ENCODE data around the gene GRAMD1A.
"Not testable (repeated sequence)": the region's sequence is repeated elsewhere in the genome, so short reads cannot be mapped to it uniquely, and the experiment has no call there.

GRAMD1A gene

DNA sequence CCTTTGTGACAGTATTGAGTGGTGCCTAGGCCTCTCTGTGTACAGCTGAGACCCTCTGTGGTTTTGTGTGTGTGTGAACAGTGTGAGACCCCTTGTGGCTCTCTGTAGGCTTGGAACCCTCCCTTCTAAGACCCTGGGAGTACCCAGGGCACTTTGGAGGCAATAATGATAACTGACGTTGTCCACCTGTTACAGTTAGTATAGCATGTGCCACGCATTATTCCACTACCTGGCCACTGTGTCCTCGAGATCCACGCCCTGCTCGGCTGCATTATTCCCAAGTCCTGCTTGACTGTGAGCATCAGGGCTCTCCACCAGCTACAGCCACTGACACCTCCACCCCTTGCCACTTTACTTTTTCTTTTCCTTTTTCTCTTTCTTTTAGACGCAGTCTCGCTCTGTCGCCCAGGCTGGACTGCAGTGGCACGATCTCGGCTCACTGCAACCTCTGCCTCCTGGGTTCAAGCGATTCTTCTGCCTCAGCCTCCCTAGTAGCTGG lies 2.0 kb downstream of the GRAMD1A start:
- TF ChIP-seq EZH2phosphoT487 (IDR thresholded peaks at IDR 0.05; ENCODE audit: borderline replicate concordance): no peak
- TF ChIP-seq, protein P1, sequence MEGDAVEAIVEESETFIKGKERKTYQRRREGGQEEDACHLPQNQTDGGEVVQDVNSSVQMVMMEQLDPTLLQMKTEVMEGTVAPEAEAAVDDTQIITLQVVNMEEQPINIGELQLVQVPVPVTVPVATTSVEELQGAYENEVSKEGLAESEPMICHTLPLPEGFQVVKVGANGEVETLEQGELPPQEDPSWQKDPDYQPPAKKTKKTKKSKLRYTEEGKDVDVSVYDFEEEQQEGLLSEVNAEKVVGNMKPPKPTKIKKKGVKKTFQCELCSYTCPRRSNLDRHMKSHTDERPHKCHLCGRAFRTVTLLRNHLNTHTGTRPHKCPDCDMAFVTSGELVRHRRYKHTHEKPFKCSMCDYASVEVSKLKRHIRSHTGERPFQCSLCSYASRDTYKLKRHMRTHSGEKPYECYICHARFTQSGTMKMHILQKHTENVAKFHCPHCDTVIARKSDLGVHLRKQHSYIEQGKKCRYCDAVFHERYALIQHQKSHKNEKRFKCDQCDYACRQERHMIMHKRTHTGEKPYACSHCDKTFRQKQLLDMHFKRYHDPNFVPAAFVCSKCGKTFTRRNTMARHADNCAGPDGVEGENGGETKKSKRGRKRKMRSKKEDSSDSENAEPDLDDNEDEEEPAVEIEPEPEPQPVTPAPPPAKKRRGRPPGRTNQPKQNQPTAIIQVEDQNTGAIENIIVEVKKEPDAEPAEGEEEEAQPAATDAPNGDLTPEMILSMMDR (conservative IDR thresholded peaks at IDR 0.05; ENCODE audit: low read length): no peak
- H2AFZ ChIP-seq (ENCODE audit: low read length): no peak overlapping the region
- H3F3A ChIP-seq (ENCODE audit: low read depth): 0 out of 2 replicates have a peak, but pooled peaks cover 6% of the 10 kb centered on the region
- H3K9me3 ChIP-seq (ENCODE audit: insufficient read depth, low read depth, low read length): no peaks in the 10 kb centered on the region
- H3K79me2 ChIP-seq (ENCODE audit: insufficient read depth, low read length): peaks cover 77% of the 10 kb centered on the region
- peak overlapping the region; percentile 87 for H3K4me2 ChIP-seq (ENCODE audit: low read depth, low read length, poor library complexity, severe bottlenecking)
- H3K4me3 ChIP-seq (ENCODE audit: low read length, poor library complexity, severe bottlenecking): peak overlapping the region; percentile 79
- H3K27me3 ChIP-seq (ENCODE audit: insufficient read depth, low read length, poor library complexity, severe bottlenecking): no peaks in the 10 kb centered on the region
- peaks cover 37% of the 10 kb centered on the region for H3K4me1 ChIP-seq (ENCODE audit: insufficient read depth, low read length, poor library complexity, severe bottlenecking)
- peak overlapping the region; percentile 95 for H3K9ac ChIP-seq (ENCODE audit: low read depth, low read length, poor library complexity, severe bottlenecking)
- H4K20me1 ChIP-seq (ENCODE audit: insufficient read depth, low read length, poor library complexity, severe bottlenecking): peaks cover 57% of the 10 kb centered on the region
- no peaks in the 10 kb centered on the region; the same call in 1 of the 2 replicates for H3K36me3 ChIP-seq (ENCODE audit: insufficient read depth, low read length)
- H3K9me2 ChIP-seq (replicated peaks; ENCODE audit: low read depth, low read length): no peaks in the 10 kb centered on the region

DNA sequence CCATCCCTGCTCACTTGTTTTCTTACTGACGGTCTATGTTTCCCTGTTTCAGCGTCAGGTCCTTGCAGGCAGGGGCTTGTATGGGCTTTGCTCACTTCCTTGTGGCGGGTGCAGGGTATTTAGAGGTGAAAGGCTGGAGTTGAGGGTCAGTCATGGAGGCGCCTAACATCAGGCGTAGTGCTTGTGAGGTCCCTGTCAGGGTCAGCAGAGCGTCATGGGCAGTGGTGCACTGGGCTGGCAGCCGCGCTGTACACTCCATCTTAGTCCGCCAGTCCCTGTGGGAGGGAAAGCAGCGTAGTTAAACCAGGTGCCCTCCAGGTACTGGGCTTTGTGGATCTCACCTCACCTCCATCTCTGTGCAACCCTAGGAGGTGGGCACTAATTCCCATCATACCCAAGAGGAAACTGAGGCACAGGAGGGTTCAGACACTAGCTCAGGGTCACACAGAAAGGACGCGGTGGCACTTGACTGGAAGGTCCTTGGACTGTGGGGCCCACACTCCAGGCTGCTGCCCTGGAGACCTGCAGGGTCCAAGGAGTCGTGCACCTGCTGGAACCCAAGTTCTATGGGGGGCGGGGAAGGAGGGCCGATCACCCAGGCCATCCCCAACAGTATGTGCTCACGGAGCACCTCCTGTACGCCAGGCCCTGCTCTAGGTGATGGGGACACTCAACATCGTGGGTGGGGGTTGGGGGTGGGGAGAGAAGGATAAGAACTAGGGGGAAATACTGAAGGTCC lies 4.6 kb downstream of the GRAMD1A start:
- no peaks in the 10 kb centered on the region for H3K9me3 ChIP-seq (ENCODE audit: insufficient read depth, low read depth, low read length)
- peak overlapping the region; percentile 24 for H3K4me3 ChIP-seq (ENCODE audit: low read length, poor library complexity, severe bottlenecking)
- peaks cover 7% of the 10 kb centered on the region; the same call in 1 of the 2 replicates for H3K36me3 ChIP-seq (ENCODE audit: insufficient read depth, low read length)
- no peak for TF ChIP-seq EZH2phosphoT487 (IDR thresholded peaks at IDR 0.05; ENCODE audit: borderline replicate concordance)
- TF ChIP-seq, protein P1 (conservative IDR thresholded peaks at IDR 0.05; ENCODE audit: low read length): no peak
- peak overlapping the region; percentile 87 for H3K4me2 ChIP-seq (ENCODE audit: low read depth, low read length, poor library complexity, severe bottlenecking)
- H3F3A ChIP-seq (ENCODE audit: low read depth): 0 out of 2 replicates have a peak, but pooled peaks cover 6% of the 10 kb centered on the region
- no peak overlapping the region for H2AFZ ChIP-seq (ENCODE audit: low read length)
- peaks cover 70% of the 10 kb centered on the region for H3K79me2 ChIP-seq (ENCODE audit: insufficient read depth, low read length)
- no peaks in the 10 kb centered on the region for H3K27me3 ChIP-seq (ENCODE audit: insufficient read depth, low read length, poor library complexity, severe bottlenecking)
- H4K20me1 ChIP-seq (ENCODE audit: insufficient read depth, low read length, poor library complexity, severe bottlenecking): peaks cover 60% of the 10 kb centered on the region
- peaks cover 23% of the 10 kb centered on the region for H3K4me1 ChIP-seq (ENCODE audit: insufficient read depth, low read length, poor library complexity, severe bottlenecking)
- no peaks in the 10 kb centered on the region for H3K9me2 ChIP-seq (replicated peaks; ENCODE audit: low read depth, low read length)
- no peak overlapping the region for H3K9ac ChIP-seq (ENCODE audit: low read depth, low read length, poor library complexity, severe bottlenecking)

DNA sequence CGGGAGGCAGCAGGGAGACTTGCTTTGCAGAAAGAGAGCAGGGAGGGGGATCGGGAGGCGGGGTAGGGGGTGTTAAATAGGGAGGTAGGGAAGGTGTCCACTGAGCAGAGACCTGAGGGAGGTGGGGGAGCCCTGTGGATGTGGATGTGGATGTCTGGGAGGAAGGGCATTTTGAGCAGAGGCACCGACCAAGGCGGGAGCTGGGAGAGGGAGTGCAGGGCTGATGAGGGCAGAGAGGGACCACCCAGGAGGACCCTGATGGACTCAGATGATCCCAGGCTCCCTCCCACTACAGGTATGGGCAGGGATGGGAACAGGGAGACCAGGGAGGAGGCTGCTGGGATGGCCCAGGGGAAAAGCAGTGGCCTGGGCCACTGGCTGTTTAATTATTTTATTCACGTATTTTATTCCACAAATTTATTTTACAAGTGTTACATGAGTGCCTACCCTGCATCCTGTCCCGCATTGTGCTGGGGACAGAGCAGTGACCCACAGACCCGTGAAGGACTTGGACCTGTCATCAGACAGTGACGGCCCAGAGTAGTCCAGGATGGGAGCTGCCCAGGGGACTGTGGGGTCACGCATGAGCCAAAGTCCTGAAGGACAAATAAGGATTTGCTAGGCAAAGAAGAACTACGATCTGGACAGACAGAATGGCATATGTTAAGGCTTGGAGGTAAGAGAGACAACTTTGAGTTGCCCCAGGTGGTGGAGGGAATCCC lies 5.3 kb downstream of the GRAMD1A start:
- Histone ChIP-seq H3K27me3 (ENCODE audit: insufficient read depth, low read length, poor library complexity, severe bottlenecking) (no peaks in the 10 kb centered on the region), H3K4me2 (ENCODE audit: low read depth, low read length, poor library complexity, severe bottlenecking) (no peak overlapping the region), H3K4me3 (ENCODE audit: low read length, poor library complexity, severe bottlenecking) (no peak overlapping the region), H3F3A (ENCODE audit: low read depth) (0 out of 2 replicates have a peak, but pooled peaks cover 6% of the 10 kb centered on the region), H2AFZ (ENCODE audit: low read length) (no peak overlapping the region), H3K4me1 (ENCODE audit: insufficient read depth, low read length, poor library complexity, severe bottlenecking) (peaks cover 20% of the 10 kb centered on the region), H3K36me3 (ENCODE audit: insufficient read depth, low read length) (peaks cover 15% of the 10 kb centered on the region; the same call in 1 of the 2 replicates), H3K9me2 (replicated peaks; ENCODE audit: low read depth, low read length) (no peaks in the 10 kb centered on the region), H3K9ac (ENCODE audit: low read depth, low read length, poor library complexity, severe bottlenecking) (no peak overlapping the region), H4K20me1 (ENCODE audit: insufficient read depth, low read length, poor library complexity, severe bottlenecking) (peaks cover 60% of the 10 kb centered on the region), H3K79me2 (ENCODE audit: insufficient read depth, low read length) (peaks cover 66% of the 10 kb centered on the region), H3K9me3 (ENCODE audit: insufficient read depth, low read depth, low read length) (no peaks in the 10 kb centered on the region)
- TF ChIP-seq EZH2phosphoT487 (IDR thresholded peaks at IDR 0.05; ENCODE audit: borderline replicate concordance): no peak

DNA sequence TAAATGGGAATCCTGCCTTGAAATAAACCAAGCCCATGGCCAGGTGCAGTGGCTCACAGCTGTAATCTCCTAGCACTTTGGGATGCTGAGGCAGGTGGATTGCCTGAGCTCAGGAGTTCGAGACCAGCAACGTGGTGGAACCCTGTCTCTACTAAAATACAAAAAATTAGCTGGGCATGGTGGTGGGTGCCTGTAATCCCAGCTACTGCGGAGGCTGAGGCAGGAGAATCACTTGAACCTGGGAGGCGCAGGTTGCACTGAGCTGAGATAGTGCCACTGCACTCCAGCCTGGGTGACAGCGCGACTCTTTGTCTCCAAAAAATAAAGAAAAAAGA lies 5.9 kb downstream of the GRAMD1A start:
- H3K9ac ChIP-seq (ENCODE audit: low read depth, low read length, poor library complexity, severe bottlenecking): not testable (repeated sequence)
- peaks cover 20% of the 10 kb centered on the region for H3K4me1 ChIP-seq (ENCODE audit: insufficient read depth, low read length, poor library complexity, severe bottlenecking)

More for the DNA sequence above, 5.9 kb downstream of the GRAMD1A start:
- peaks cover 20% of the 10 kb centered on the region; the same call in 1 of the 2 replicates for H3K36me3 ChIP-seq (ENCODE audit: insufficient read depth, low read length)
- H3K9me2 ChIP-seq (replicated peaks; ENCODE audit: low read depth, low read length); H3K27me3 ChIP-seq (ENCODE audit: insufficient read depth, low read length, poor library complexity, severe bottlenecking); H2AFZ ChIP-seq (ENCODE audit: low read length); H3K4me2 ChIP-seq (ENCODE audit: low read depth, low read length, poor library complexity, severe bottlenecking); H3K4me3 ChIP-seq (ENCODE audit: low read length, poor library complexity, severe bottlenecking); H3K9me3 ChIP-seq (ENCODE audit: insufficient read depth, low read depth, low read length); H3F3A ChIP-seq (ENCODE audit: low read depth): not testable (repeated sequence)
- peaks cover 61% of the 10 kb centered on the region for H3K79me2 ChIP-seq (ENCODE audit: insufficient read depth, low read length)
- peaks cover 56% of the 10 kb centered on the region for H4K20me1 ChIP-seq (ENCODE audit: insufficient read depth, low read length, poor library complexity, severe bottlenecking)
